NB4 (cell line): ENCODE measurements around the gene PLAC1.

ENCODE experiments used
- CTCF ChIP-seq: IDR thresholded peaks from one replicate; pipeline ENCODE4 v1.5.1; 2012; ENCODE audit warnings: low read depth, low read length
- MYC ChIP-seq: IDR thresholded peaks from 2 replicates; pipeline ENCODE4 v1.6.1; 2011; ENCODE audit warnings: low read depth, low read length
- POLR2A ChIP-seq: IDR thresholded peaks from 2 replicates; pipeline ENCODE4 v1.6.1; 2011; ENCODE audit warnings: mild to moderate bottlenecking; ENCODE audit not compliant: insufficient read length; ENCODE audit errors: extremely low read depth
- TF ChIP-seq, protein P1 (sequence below): IDR thresholded peaks from 2 replicates; pipeline ENCODE4 v1.6.1; 2011; ENCODE audit warnings: low read depth, low read length

GRCh38 chrX:134646691-134647090 lies 11.6 kb downstream of the PLAC1 start:
- TF ChIP-seq POLR2A: no peak
- TF ChIP-seq CTCF: no peak
- TF ChIP-seq, protein P1, sequence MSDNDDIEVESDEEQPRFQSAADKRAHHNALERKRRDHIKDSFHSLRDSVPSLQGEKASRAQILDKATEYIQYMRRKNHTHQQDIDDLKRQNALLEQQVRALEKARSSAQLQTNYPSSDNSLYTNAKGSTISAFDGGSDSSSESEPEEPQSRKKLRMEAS: no peak
- no peak for TF ChIP-seq MYC
